Activated CD4-positive, CD25-positive, alpha-beta regulatory T cell (primary cell): ENCODE results near the gene SLPI.

Source experiments
- DNase-seq, 4 experiments: peaks; one replicate each; lab custom pipeline; 2025; lab: John Stamatoyannopoulos, UW

Gene SLPI

GRCh38 chr20:45254383-45255262 is at the start of gene SLPI:
TSS of gene SLPI (minus strand) at chr20:45254564. CDS start at chr20:45254543, 21 bp downstream.
- DNase-seq = no peak

GRCh38 chr20:45303586-45304463 is 49.5 kb upstream of the SLPI start:
- no peak for DNase-seq

- DNase-seq = no peak
Observed at GRCh38 chr20:45301824-45302271, 47.5 kb upstream of the SLPI start.

- no peak for DNase-seq
Observed at GRCh38 chr20:45300961-45301360, 46.6 kb upstream of the SLPI start.

- DNase-seq = no peak
Observed at GRCh38 chr20:45299786-45300185, 45.4 kb upstream of the SLPI start.

GRCh38 chr20:45297786-45298497 is 43.6 kb upstream of the SLPI start:
- DNase-seq = no peak

GRCh38 chr20:45294659-45295058 is 40.3 kb upstream of the SLPI start:
- no peak for DNase-seq

- no peak for DNase-seq
Observed at GRCh38 chr20:45294003-45294368, 39.6 kb upstream of the SLPI start.

- peak; percentile 53 to 78 (median 67) for DNase-seq
Observed at GRCh38 chr20:45293041-45294002, 39.0 kb upstream of the SLPI start.

- DNase-seq = no peak
Observed at GRCh38 chr20:45292343-45292742, 38.0 kb upstream of the SLPI start.

GRCh38 chr20:45291526-45291925 is 37.2 kb upstream of the SLPI start:
- no peak for DNase-seq

- DNase-seq = peak; percentile 14 to 34 (median 22)
Observed at GRCh38 chr20:45290677-45291355, 36.5 kb upstream of the SLPI start.

- no peak for DNase-seq
Observed at GRCh38 chr20:45289942-45290676, 35.7 kb upstream of the SLPI start.

GRCh38 chr20:45288860-45289259 is 34.5 kb upstream of the SLPI start:
- DNase-seq = no peak

- DNase-seq = no peak
Observed at GRCh38 chr20:45288376-45288775, 34.0 kb upstream of the SLPI start.

GRCh38 chr20:45283551-45284057 is 29.2 kb upstream of the SLPI start:
- DNase-seq = no peak

- DNase-seq = no peak
Observed at GRCh38 chr20:45282700-45283550, 28.6 kb upstream of the SLPI start.

GRCh38 chr20:45279992-45280391 is 25.6 kb upstream of the SLPI start:
- no peak for DNase-seq

- no peak for DNase-seq
Observed at GRCh38 chr20:45275338-45275737, 21.0 kb upstream of the SLPI start.
